Heart right ventricle (tissue), 16 donors: Measurements from ENCODE around the gene PAQR5. TPM values are rescaled to one million over a fixed set of nuclear protein-coding genes. Genes with fewer than 3 reads are reported as not detected.

ENCODE experiments used
- ATAC-seq, 8 donors: fragments of 200-7000 bp; cut with Tn5 transposase; one replicate each; pipeline ENCODE4 v1.9.1; 2020; ENCODE audit warnings: mild to moderate bottlenecking in 8 of 8, moderate library complexity in 8 of 8, moderate number of reproducible peaks in 1 of 8
- DNase-seq, 2 donors: peaks; one replicate each; pipeline ENCODE4 v3.0.0-alpha.2; 2020
- H3K27ac ChIP-seq, 10 donors: fragments of 200-600 bp; sonication (generic) in 2 of 10; one replicate each; pipeline versions ENCODE4 v1.5.0 to v1.8.0; 2020 to 2022; ENCODE audit warnings: mild to moderate bottlenecking in 3 of 10
- H3K27me3 ChIP-seq, 7 donors: fragments of 200-600 bp; one replicate each; pipeline ENCODE4 v1.8.0; 2021 to 2022; ENCODE audit warnings: mild to moderate bottlenecking in 2 of 7
- H3K36me3 ChIP-seq, 9 donors: fragments of 200-600 bp; sonication (generic) in 1 of 9; one replicate each; pipeline versions ENCODE4 v1.5.0 to v1.8.0; 2020 to 2022; ENCODE audit warnings: mild to moderate bottlenecking in 2 of 9
- H3K4me1 ChIP-seq, 9 donors: fragments of 200-600 bp; sonication (generic) in 1 of 9; one replicate each; pipeline versions ENCODE4 v1.5.0 to v1.8.0; 2020 to 2022; ENCODE audit warnings: mild to moderate bottlenecking in 4 of 9
- H3K4me3 ChIP-seq, 10 donors: fragments of 200-600 bp; sonication (generic) in 2 of 10; one replicate each; pipeline versions ENCODE4 v1.5.0 to v1.8.0; 2020 to 2022; ENCODE audit warnings: mild to moderate bottlenecking in 7 of 10, moderate library complexity in 2 of 10
- H3K9me3 ChIP-seq, 11 donors: fragments of 200-600 bp in 10 of 11; sonication (generic) in 2 of 11; one replicate each; pipeline versions ENCODE4 v1.5.0 to v1.8.0; 2013 to 2022; ENCODE audit warnings: mild to moderate bottlenecking in 2 of 11, control low read depth in 1 of 11, moderate library complexity in 1 of 11
- WGBS, 2 donors: extraction: QIAGEN DNeasy Blood & Tissue Kit; methylation state at CpG; one replicate each; pipeline ENCODE4 v1.1.7; 2013; ENCODE audit warnings: inconsistent platforms in 1 of 2; 5-methylcytosine and 5-hydroxymethylcytosine counted together
- intact Hi-C, 10 donors: fragments of 100-400 bp; cut with DNase I; formaldehyde crosslinking; loops; one replicate each; pipeline versions ENCODE4 v1.11.1 to v1.14.2; 2022
- polyA plus RNA-seq, 2 donors: library from polyadenylated mRNA; stranded (reverse); fragments of 200-250 nt; gene quantifications; one replicate each; pipeline ENCODE4 v1.2.3, GENCODE V29; 2013
- total RNA-seq, 10 donors: library from RNA; stranded (reverse); fragmentation: NEBNext Ultra II Directional in 3 of 10; extraction: Animal tissue kit (Norgen Biotek cat#: 25700) in 3 of 10; gene quantifications; one replicate each; pipeline versions ENCODE4 v1.2.1 to v1.2.4, GENCODE V29; 2021 to 2023
- TF ChIP-seq, protein P1 (sequence below), 9 donors: fragments of 200-600 bp; sonication (generic) in 2 of 9; IDR thresholded peaks; one replicate each; pipeline versions ENCODE4 v1.5.0 to v1.8.0; 2021 to 2022; ENCODE audit warnings: antibody characterized with exemption in 9 of 9, mild to moderate bottlenecking in 5 of 9, moderate library complexity in 1 of 9
- donor health status: Arrhythmogenic right ventricular cardiomyopathy.
- donor health status: ischemic (EF 13 %, LVEDD 7.1; RV severe dilation, severe dysfunction).
- donor health status: healthy with polysubstance abuse.
- donor health status: DM: no; HTN: yes; CAD: no.
- donor health status: DM: no; HTN: no; CAD: no.
- donor health status: ischemic (EF 25% LVEDD 6.9; RV normal size, moderate dysfunction).
- donor health status: ischemic (EF 25% LVEDD 5.7; RV mildly dilated, moderate dysfunction).
- donor health status: healthy.
- donor health status: DM: yes; HTN: yes; CAD: no.
- donor health status: Ischemic cardiomyopathy.
- donor health status: ischemic (EF 35%, LVEDD 5.7; RV mildly dilated, moderate dysfunction).
- donor health status: nonischemic (EF 11% LVEDD 7.7; RV severe dilation, severe dysfunction).
- donor health status: DM: yes; HTN: yes; CAD: no.
- donor health status: PGD.
- donor health status: ischemic (EF 29% LVEDD 5.4; RV normal size, mild dysfunction).
- donor health status: nonischemic (EF 23%, LVEDD 6.1; RV moderate dilation, normal function).

Gene PAQR5
- total and polyA plus RNA-seq, 12 donors = 0.32 to 1.0 (median 0.60) TPM

DNA sequence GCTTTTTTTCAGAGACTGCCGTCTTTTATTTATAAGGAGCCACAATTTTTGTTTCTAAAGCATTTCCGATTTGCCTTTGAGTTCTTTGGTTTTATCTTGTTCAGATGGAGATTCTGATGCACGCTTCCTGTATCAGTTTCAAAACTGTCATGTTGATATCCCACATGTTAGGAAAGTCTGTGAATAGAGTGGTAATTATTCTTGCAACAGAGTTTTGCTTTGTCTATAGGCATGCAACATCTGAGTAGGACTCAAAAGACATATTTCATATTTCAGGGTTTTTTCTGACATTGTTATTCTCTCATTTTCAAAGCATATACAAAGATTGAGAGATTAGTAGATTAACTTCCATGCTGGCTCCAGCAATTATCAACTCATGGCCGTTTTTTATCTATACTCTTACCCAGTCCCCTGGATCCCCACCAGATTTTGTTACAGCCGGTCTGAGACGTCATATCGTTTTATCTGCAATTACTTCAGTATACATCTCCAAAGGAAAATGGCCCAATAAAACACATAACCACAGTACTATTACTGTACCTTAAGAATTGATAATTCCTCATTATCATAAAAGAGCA lies 22.4 kb downstream of the PAQR5 start:
- H3K27ac ChIP-seq = no peak overlapping the region
- no peak for DNase-seq
- ATAC-seq = no peak
- H3K4me1 ChIP-seq = no peaks in the 10 kb centered on the region
- H3K9me3 ChIP-seq = peaks cover 0 to 3% (median 0%) of the 10 kb centered on the region in 11 donors
- H3K4me3 ChIP-seq = no peak overlapping the region
- TF ChIP-seq, protein P1, sequence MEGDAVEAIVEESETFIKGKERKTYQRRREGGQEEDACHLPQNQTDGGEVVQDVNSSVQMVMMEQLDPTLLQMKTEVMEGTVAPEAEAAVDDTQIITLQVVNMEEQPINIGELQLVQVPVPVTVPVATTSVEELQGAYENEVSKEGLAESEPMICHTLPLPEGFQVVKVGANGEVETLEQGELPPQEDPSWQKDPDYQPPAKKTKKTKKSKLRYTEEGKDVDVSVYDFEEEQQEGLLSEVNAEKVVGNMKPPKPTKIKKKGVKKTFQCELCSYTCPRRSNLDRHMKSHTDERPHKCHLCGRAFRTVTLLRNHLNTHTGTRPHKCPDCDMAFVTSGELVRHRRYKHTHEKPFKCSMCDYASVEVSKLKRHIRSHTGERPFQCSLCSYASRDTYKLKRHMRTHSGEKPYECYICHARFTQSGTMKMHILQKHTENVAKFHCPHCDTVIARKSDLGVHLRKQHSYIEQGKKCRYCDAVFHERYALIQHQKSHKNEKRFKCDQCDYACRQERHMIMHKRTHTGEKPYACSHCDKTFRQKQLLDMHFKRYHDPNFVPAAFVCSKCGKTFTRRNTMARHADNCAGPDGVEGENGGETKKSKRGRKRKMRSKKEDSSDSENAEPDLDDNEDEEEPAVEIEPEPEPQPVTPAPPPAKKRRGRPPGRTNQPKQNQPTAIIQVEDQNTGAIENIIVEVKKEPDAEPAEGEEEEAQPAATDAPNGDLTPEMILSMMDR (IDR thresholded peaks at IDR 0.05) = no peak
- no peaks in the 10 kb centered on the region for H3K36me3 ChIP-seq
- intact Hi-C loops = no loop called here
- 47 to 61% methylated on average over 7 of the region's 7 CpGs for WGBS, 2 donors
- peaks cover 0 to 10% (median 0%) of the 10 kb centered on the region in 7 donors for H3K27me3 ChIP-seq

GRCh38 chr15:69323893-69324430 lies 25.2 kb downstream of the PAQR5 start:
- WGBS, 2 donors = 63 to 66% methylated on average over 5 of the region's 5 CpGs
- peaks cover 0 to 3% (median 0%) of the 10 kb centered on the region in 11 donors for H3K9me3 ChIP-seq
- intact Hi-C loops = loop anchor here in 1 of 10 donors (1.0 kb wide), 1 partner anchor 21 kb away; no protein-coding TSS in a partner anchor
- H3K27ac ChIP-seq = no peak overlapping the region
- no peak overlapping the region for H3K4me3 ChIP-seq
- no peak for ATAC-seq
- TF ChIP-seq, protein P1 (IDR thresholded peaks at IDR 0.05) = no peak
- no peaks in the 10 kb centered on the region for H3K36me3 ChIP-seq
- no peaks in the 10 kb centered on the region for H3K4me1 ChIP-seq
- no peak for DNase-seq
- peaks cover 0 to 10% (median 0%) of the 10 kb centered on the region in 7 donors for H3K27me3 ChIP-seq

GRCh38 chr15:69324565-69324964 lies 25.9 kb downstream of the PAQR5 start:
- Histone ChIP-seq H3K36me3 (no peaks in the 10 kb centered on the region), H3K9me3 (peaks cover 0 to 3% (median 0%) of the 10 kb centered on the region in 11 donors), H3K27ac (no peak overlapping the region), H3K27me3 (peaks cover 0 to 10% (median 0%) of the 10 kb centered on the region in 7 donors), H3K4me3 (no peak overlapping the region), H3K4me1 (no peaks in the 10 kb centered on the region)
- ATAC-seq (no peak), DNase-seq (no peak)
- intact Hi-C loops = loop anchor here in 1 of 10 donors (1.0 kb wide), 1 partner anchor 21 kb away; no protein-coding TSS in a partner anchor
- WGBS, 2 donors = 93% methylated on average over 5 of the region's 5 CpGs
- TF ChIP-seq, protein P1 (IDR thresholded peaks at IDR 0.05) = no peak

- Histone ChIP-seq H3K27ac (no peak overlapping the region), H3K9me3 (peaks cover 0 to 3% (median 0%) of the 10 kb centered on the region in 11 donors), H3K27me3 (peaks cover 0 to 10% (median 0%) of the 10 kb centered on the region in 7 donors), H3K36me3 (no peaks in the 10 kb centered on the region), H3K4me1 (no peaks in the 10 kb centered on the region), H3K4me3 (no peak overlapping the region)
- DNase-seq (no peak), ATAC-seq (no peak)
- TF ChIP-seq, protein P1 (IDR thresholded peaks at IDR 0.05) = no peak
- 66 to 77% methylated on average over 7 of the region's 7 CpGs for WGBS, 2 donors
- intact Hi-C loops = no loop called here
These were observed 26.8 kb downstream of the PAQR5 start for GRCh38 chr15:69325456-69325971.
